WTC11 (cell line): Measurements from ENCODE around the gene BICD2. TPM values are rescaled to one million over a fixed set of nuclear protein-coding genes. Genes with fewer than 3 reads are reported as not detected.
"Not testable (repeated sequence)": the region's sequence is repeated elsewhere in the genome, so short reads cannot be mapped to it uniquely, and the experiment has no call there.

Experiments
- ATAC-seq: fragments of 200-7000 bp; cut with Tn5 transposase; 2 replicates; pipeline ENCODE4 v1.10.0; 2021; ENCODE audit warnings: mild to moderate bottlenecking, moderate library complexity
- CTCF ChIA-PET: fragments of 300-600 bp; sonication (Branson Sonifier 250); formaldehyde crosslinking; loops from one replicate; lab custom pipeline; 2021; ENCODE audit warnings: antibody characterized with exemption; lab: Charles Lee
- POLR2A ChIA-PET: fragments of 350-600 bp; sonication (Branson Sonifier 250); formaldehyde crosslinking; loops from one replicate; lab custom pipeline; 2021; ENCODE audit warnings: antibody characterized with exemption; lab: Charles Lee
- DNase-seq: peaks from one replicate; pipeline ENCODE4 v3.0.0; 2021; ENCODE audit warnings: low spot score
- H3K27ac Mint-ChIP-seq: 2 replicates; pipeline ENCODE4 v1.8.0; 2021; ENCODE audit warnings: mixed read lengths
- H3K27me3 Mint-ChIP-seq: 2 replicates; pipeline ENCODE4 v1.8.0; 2021; ENCODE audit warnings: low read depth, mild to moderate bottlenecking, moderate library complexity, mixed read lengths
- H3K36me3 Mint-ChIP-seq: 2 replicates; pipeline ENCODE4 v1.8.0; 2021; ENCODE audit warnings: mixed read lengths
- H3K4me1 Mint-ChIP-seq: 2 replicates; pipeline ENCODE4 v1.8.0; 2022; ENCODE audit warnings: mixed read lengths
- H3K4me3 Mint-ChIP-seq: 2 replicates; pipeline ENCODE4 v1.8.0; 2021; ENCODE audit warnings: mild to moderate bottlenecking, moderate library complexity, mixed read lengths
- H3K9me3 Mint-ChIP-seq: 2 replicates; pipeline ENCODE4 v1.8.0; 2021; ENCODE audit warnings: mixed read lengths
- CREB1 ChIP-seq: sonication (generic); formaldehyde crosslinking; IDR thresholded peaks from 2 replicates; pipeline ENCODE4 v1.8.0; 2023; ENCODE audit warnings: mild to moderate bottlenecking, missing genetic modification reagents
- GRHL2 ChIP-seq: fragments of 250-450 bp; sonication (Bioruptor Pico); IDR thresholded peaks from 2 replicates; pipeline ENCODE4 v1.8.0; 2022; ENCODE audit warnings: mild to moderate bottlenecking, moderate library complexity; ENCODE audit not compliant: insufficient replicate concordance, severe bottlenecking
- GTF2I ChIP-seq: fragments of 250-450 bp; sonication (Bioruptor Pico); conservative IDR thresholded peaks from 2 replicates; pipeline ENCODE4 v1.4.0; 2021; ENCODE audit warnings: mild to moderate bottlenecking
- JUN ChIP-seq: sonication (generic); formaldehyde crosslinking; IDR thresholded peaks from 2 replicates; pipeline ENCODE4 v1.8.0; 2023; ENCODE audit warnings: mild to moderate bottlenecking, missing genetic modification reagents
- MAX ChIP-seq: sonication (generic); formaldehyde crosslinking; IDR thresholded peaks from 2 replicates; pipeline ENCODE4 v1.8.0; 2022; ENCODE audit warnings: mild to moderate bottlenecking, missing genetic modification reagents
- MXD4 ChIP-seq: fragments of 250-450 bp; sonication (Bioruptor Pico); IDR thresholded peaks from 2 replicates; pipeline ENCODE4 v1.8.0; 2021; ENCODE audit warnings: mild to moderate bottlenecking, moderate library complexity, borderline replicate concordance
- NR3C1 ChIP-seq: sonication (generic); formaldehyde crosslinking; conservative IDR thresholded peaks from 2 replicates; pipeline ENCODE4 v1.8.1; 2023; ENCODE audit warnings: low read depth, mild to moderate bottlenecking, missing genetic modification reagents
- OVOL2 ChIP-seq: fragments of 250-450 bp; sonication (Bioruptor Pico); IDR thresholded peaks from 2 replicates; pipeline ENCODE4 v1.9.0; 2021; ENCODE audit warnings: mild to moderate bottlenecking, borderline replicate concordance
- RORB ChIP-seq: fragments of 250-450 bp; sonication (Bioruptor Pico); IDR thresholded peaks from 2 replicates; pipeline ENCODE4 v1.9.0; 2021; ENCODE audit warnings: mild to moderate bottlenecking
- SMAD3 ChIP-seq: sonication (generic); formaldehyde crosslinking; IDR thresholded peaks from 2 replicates; pipeline ENCODE4 v1.8.0; 2022; ENCODE audit warnings: missing genetic modification reagents, mild to moderate bottlenecking, borderline replicate concordance
- TEAD4 ChIP-seq: sonication (generic); formaldehyde crosslinking; IDR thresholded peaks from 2 replicates; pipeline ENCODE4 v1.8.0; 2022; ENCODE audit warnings: mild to moderate bottlenecking, missing genetic modification reagents
- ZBTB21 ChIP-seq: sonication (generic); formaldehyde crosslinking; IDR thresholded peaks from 2 replicates; pipeline ENCODE4 v1.8.1; 2023; ENCODE audit warnings: mild to moderate bottlenecking, missing genetic modification reagents, borderline replicate concordance
- ZNF121 ChIP-seq: sonication (generic); formaldehyde crosslinking; IDR thresholded peaks from 2 replicates; pipeline ENCODE4 v1.8.0; 2023; ENCODE audit warnings: missing genetic modification reagents
- ZNF219 ChIP-seq: sonication (generic); formaldehyde crosslinking; IDR thresholded peaks from 2 replicates; pipeline ENCODE4 v1.8.0; 2023; ENCODE audit warnings: missing genetic modification reagents, mild to moderate bottlenecking, borderline replicate concordance
- ZNF232 ChIP-seq: sonication (generic); formaldehyde crosslinking; IDR thresholded peaks from 2 replicates; pipeline ENCODE4 v1.8.0; 2022; ENCODE audit warnings: mild to moderate bottlenecking, missing genetic modification reagents
- ZNF317 ChIP-seq: sonication (generic); formaldehyde crosslinking; IDR thresholded peaks from 2 replicates; pipeline ENCODE4 v1.8.1; 2023; ENCODE audit warnings: low read depth, mild to moderate bottlenecking, moderate library complexity, missing genetic modification reagents, borderline replicate concordance
- ZNF396 ChIP-seq: fragments of 250-450 bp; sonication (Bioruptor Pico); IDR thresholded peaks from 2 replicates; pipeline ENCODE4 v1.8.0; 2021; ENCODE audit warnings: mild to moderate bottlenecking, moderate library complexity, borderline replicate concordance
- ZNF416 ChIP-seq: fragments of 250-450 bp; sonication (Bioruptor Pico); IDR thresholded peaks from 2 replicates; pipeline ENCODE4 v1.9.0; 2021; ENCODE audit warnings: mild to moderate bottlenecking, inconsistent platforms
- ZNF425 ChIP-seq: fragments of 250-450 bp; sonication (Bioruptor Pico); conservative IDR thresholded peaks from 2 replicates; pipeline ENCODE4 v1.9.0; 2021; ENCODE audit warnings: mild to moderate bottlenecking
- ZNF512 ChIP-seq: sonication (generic); formaldehyde crosslinking; IDR thresholded peaks from 2 replicates; pipeline ENCODE4 v1.8.1; 2022; ENCODE audit warnings: missing genetic modification reagents, borderline replicate concordance
- ZNF532 ChIP-seq: fragments of 250-450 bp; sonication (Bioruptor Pico); IDR thresholded peaks from 2 replicates; pipeline ENCODE4 v1.9.0; 2021; ENCODE audit warnings: mild to moderate bottlenecking, borderline replicate concordance
- total RNA-seq: library from RNA; stranded (reverse); gene quantifications from 3 replicates; pipeline ENCODE4 v1.2.3, GENCODE V29; 2021
- TF ChIP-seq, protein P1 (sequence below): sonication (generic); formaldehyde crosslinking; IDR thresholded peaks from 2 replicates; pipeline ENCODE4 v1.8.1; 2023; ENCODE audit warnings: mild to moderate bottlenecking, missing genetic modification reagents, moderate library complexity

BICD2 gene
- total RNA-seq, 1 experiment from 2014 or later = 38.7 TPM

DNA sequence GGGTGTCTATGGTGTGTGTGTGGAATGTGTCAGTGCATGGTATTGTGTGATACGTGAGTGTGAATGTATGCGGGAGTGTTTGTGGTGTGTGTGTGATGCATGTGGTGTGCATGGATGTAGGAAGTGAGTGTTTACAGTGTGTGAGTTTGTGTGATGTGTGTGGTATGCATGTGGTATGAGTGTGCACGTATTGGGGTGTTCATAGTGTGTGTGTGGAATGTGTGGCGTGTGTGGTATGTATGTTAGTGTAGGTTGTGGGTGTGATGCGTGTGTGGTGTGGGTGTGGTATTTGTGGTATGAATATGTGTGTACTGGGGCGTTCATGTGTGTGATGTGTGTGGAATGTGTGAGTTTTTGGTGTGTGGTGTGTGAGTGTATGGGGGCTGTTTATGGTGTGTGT, 40.1 kb upstream of the BICD2 start:
- TF ChIP-seq OVOL2 = no peak
- TF ChIP-seq ZNF317 (CRISPR knock-in tag) = no peak
- no peak for TF ChIP-seq ZBTB21 (CRISPR knock-in tag)
- TF ChIP-seq MXD4 (CRISPR knock-in tag) = no peak
- TF ChIP-seq ZNF425 (CRISPR knock-in tag) = no peak
- TF ChIP-seq ZNF532 (CRISPR knock-in tag) = no peak
- no peak for TF ChIP-seq ZNF396 (CRISPR knock-in tag)
- Mint-ChIP-seq H3K36me3 (no peaks in the 10 kb centered on the region), H3K9me3 (peaks cover under 1% of the 10 kb centered on the region; the same call in 1 of the 2 replicates), H3K4me1 (peaks cover 17% of the 10 kb centered on the region), H3K27ac (no peak overlapping the region), H3K4me3 (no peak overlapping the region), H3K27me3 (peaks cover 42% of the 10 kb centered on the region)
- DNase-seq (no peak), ATAC-seq (no peak)
- ChIA-PET CTCF (no interaction called here), POLR2A (no interaction called here)

- TF ChIP-seq TEAD4 (CRISPR knock-in tag) (no peak), GRHL2 (CRISPR knock-in tag) (no peak), JUN (CRISPR knock-in tag) (no peak), ZNF232 (CRISPR knock-in tag) (no peak), ZNF219 (CRISPR knock-in tag) (no peak), ZNF317 (CRISPR knock-in tag) (no peak), ZNF121 (no peak), ZNF512 (no peak), NR3C1 (CRISPR knock-in tag) (no peak), CREB1 (CRISPR knock-in tag) (no peak), GTF2I (CRISPR knock-in tag) (no peak), ZNF416 (no peak), MAX (CRISPR knock-in tag) (no peak), RORB (CRISPR knock-in tag) (no peak), SMAD3 (CRISPR knock-in tag) (no peak)
- TF ChIP-seq, protein P1, sequence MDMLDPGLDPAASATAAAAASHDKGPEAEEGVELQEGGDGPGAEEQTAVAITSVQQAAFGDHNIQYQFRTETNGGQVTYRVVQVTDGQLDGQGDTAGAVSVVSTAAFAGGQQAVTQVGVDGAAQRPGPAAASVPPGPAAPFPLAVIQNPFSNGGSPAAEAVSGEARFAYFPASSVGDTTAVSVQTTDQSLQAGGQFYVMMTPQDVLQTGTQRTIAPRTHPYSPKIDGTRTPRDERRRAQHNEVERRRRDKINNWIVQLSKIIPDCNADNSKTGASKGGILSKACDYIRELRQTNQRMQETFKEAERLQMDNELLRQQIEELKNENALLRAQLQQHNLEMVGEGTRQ (CRISPR knock-in tag) = no peak
- Mint-ChIP-seq H3K27ac (no peak overlapping the region), H3K36me3 (peaks cover 2% of the 10 kb centered on the region; the same call in 1 of the 2 replicates), H3K4me3 (no peak overlapping the region), H3K4me1 (peaks cover 15% of the 10 kb centered on the region), H3K9me3 (peaks cover 11% of the 10 kb centered on the region), H3K27me3 (peaks cover 9% of the 10 kb centered on the region)
- no peak for DNase-seq
- POLR2A ChIA-PET = no interaction called here
- CTCF ChIA-PET = interaction anchor here (2.9 kb wide), 1 partner anchor 11 kb away, joined by 6 read pairs; no protein-coding TSS in a partner anchor
- no peak for ATAC-seq
Observed at GRCh38 chr9:92798358-92798757, 33.7 kb upstream of the BICD2 start.

- CTCF ChIA-PET = interaction anchor here (1.4 kb wide), 1 partner anchor 13 kb away, joined by 7 read pairs; no protein-coding TSS in a partner anchor
- H3K4me3 Mint-ChIP-seq, DNase-seq, H3K27ac Mint-ChIP-seq, ATAC-seq, POLR2A ChIA-PET, H3K36me3 Mint-ChIP-seq, H3K27me3 Mint-ChIP-seq: not testable (repeated sequence)
- H3K9me3 Mint-ChIP-seq = peaks cover 11% of the 10 kb centered on the region
- peaks cover 13% of the 10 kb centered on the region for H3K4me1 Mint-ChIP-seq
Observed at GRCh38 chr9:92796337-92796804, 31.7 kb upstream of the BICD2 start.
